Calu3 (cell line): Measurements from ENCODE around the gene CHST15. TPM values are rescaled to one million over a fixed set of nuclear protein-coding genes. Genes with fewer than 3 reads are reported as not detected.

ENCODE experiments used
- BruUV-seq: library from RNA; stranded (reverse); fragments of 400-500 nt; replicated peaks from 2 replicates; lab custom pipeline; 2021; lab: Mats Ljungman, UMichigan
- CTCF ChIA-PET: fragments of 300-600 bp; sonication (Branson Sonifier 250); formaldehyde crosslinking; loops from one replicate; lab custom pipeline; 2022; ENCODE audit warnings: antibody characterized with exemption; lab: Charles Lee
- DNase-seq: peaks from one replicate; pipeline ENCODE4 v3.0.0; 2022
- H3K27ac Mint-ChIP-seq: one replicate; pipeline ENCODE4 v1.8.0; 2022; ENCODE audit warnings: mixed read lengths; ENCODE audit not compliant: unreplicated experiment
- H3K27me3 Mint-ChIP-seq: one replicate; pipeline ENCODE4 v1.8.0; 2022; ENCODE audit warnings: mixed read lengths; ENCODE audit not compliant: unreplicated experiment
- H3K36me3 Mint-ChIP-seq: one replicate; pipeline ENCODE4 v1.8.0; 2022; ENCODE audit warnings: mild to moderate bottlenecking, moderate library complexity, mixed read lengths; ENCODE audit not compliant: insufficient read depth, unreplicated experiment
- H3K4me1 Mint-ChIP-seq: one replicate; pipeline ENCODE4 v1.8.0; 2022; ENCODE audit warnings: mild to moderate bottlenecking, low read depth, mixed read lengths; ENCODE audit not compliant: unreplicated experiment
- H3K4me3 Mint-ChIP-seq: one replicate; pipeline ENCODE4 v1.8.0; 2022; ENCODE audit warnings: mild to moderate bottlenecking, low read depth, moderate library complexity, mixed read lengths; ENCODE audit not compliant: unreplicated experiment
- H3K9me3 Mint-ChIP-seq: one replicate; pipeline ENCODE4 v1.8.0; 2022; ENCODE audit warnings: low read depth, mixed read lengths; ENCODE audit not compliant: unreplicated experiment
- CTCF ChIP-seq: fragments of 200-600 bp; IDR thresholded peaks from one replicate; pipeline ENCODE4 v1.8.0; 2022; ENCODE audit warnings: antibody characterized with exemption; ENCODE audit not compliant: unreplicated experiment
- intact Hi-C: fragments of 100-400 bp; cut with micrococcal nuclease; formaldehyde crosslinking; loops from one replicate; pipeline ENCODE4 v1.10.0; 2022; ENCODE audit not compliant: unreplicated experiment
- total RNA-seq: library from RNA; stranded (reverse); gene quantifications from 2 replicates; pipeline ENCODE4 v1.2.3, GENCODE V29; 2022

CHST15 gene
- total RNA-seq, 1 experiment from 2014 or later = 19.3 TPM

- Mint-ChIP-seq H3K36me3 (peaks cover 32% of the 10 kb centered on the region), H3K4me3 (peak overlapping the region; percentile 76), H3K9me3 (no peaks in the 10 kb centered on the region), H3K4me1 (peaks cover 28% of the 10 kb centered on the region), H3K27me3 (no peaks in the 10 kb centered on the region), H3K27ac (no peak overlapping the region)
- peak; percentile 14 for DNase-seq
- TF ChIP-seq CTCF = no peak
- intact Hi-C loops = loop anchor here (5.0 to 10.0 kb wide), 3 partner anchors 93 to 294 kb away; no protein-coding TSS in a partner anchor
- no TSS peak for BruUV-seq
- CTCF ChIA-PET = interaction anchor here (2.1 kb wide), 1 partner anchor 94 kb away, joined by 7 read pairs; no protein-coding TSS in a partner anchor
These were observed 2.7 kb downstream of the CHST15 start for GRCh38 chr10:124090601-124091209.

- Mint-ChIP-seq H3K36me3 (peaks cover 32% of the 10 kb centered on the region), H3K9me3 (no peaks in the 10 kb centered on the region), H3K27ac (no peak overlapping the region), H3K4me3 (no peak overlapping the region), H3K4me1 (peaks cover 28% of the 10 kb centered on the region), H3K27me3 (no peaks in the 10 kb centered on the region)
- TF ChIP-seq CTCF = no peak
- intact Hi-C loops = loop anchor here (5.0 to 10.0 kb wide), 3 partner anchors 93 to 295 kb away; no protein-coding TSS in a partner anchor
- no TSS peak for BruUV-seq
- CTCF ChIA-PET = interaction anchor here (2.1 kb wide), 1 partner anchor 93 kb away, joined by 7 read pairs; no protein-coding TSS in a partner anchor
- DNase-seq = no peak
These were observed 3.5 kb downstream of the CHST15 start for GRCh38 chr10:124089859-124090258.

- Mint-ChIP-seq H3K4me3 (no peak overlapping the region), H3K27me3 (no peaks in the 10 kb centered on the region), H3K36me3 (peaks cover 28% of the 10 kb centered on the region), H3K4me1 (peaks cover 28% of the 10 kb centered on the region), H3K9me3 (no peaks in the 10 kb centered on the region), H3K27ac (no peak overlapping the region)
- BruUV-seq = no TSS peak
- intact Hi-C loops = no loop called here
- CTCF ChIA-PET = no interaction called here
- DNase-seq = no peak
- no peak for TF ChIP-seq CTCF
These were observed 4.5 kb downstream of the CHST15 start for GRCh38 chr10:124088915-124089314.

- BruUV-seq = no TSS peak
- Mint-ChIP-seq H3K36me3 (peaks cover 19% of the 10 kb centered on the region), H3K4me1 (peaks cover 28% of the 10 kb centered on the region), H3K27ac (no peak overlapping the region), H3K4me3 (no peak overlapping the region), H3K27me3 (no peaks in the 10 kb centered on the region), H3K9me3 (no peaks in the 10 kb centered on the region)
- CTCF ChIA-PET = interaction anchor here (0.5 kb wide), 1 partner anchor 103 kb away, joined by 4 read pairs; no protein-coding TSS in a partner anchor
- intact Hi-C loops = no loop called here
- peak; percentile 42 for DNase-seq
- TF ChIP-seq CTCF = no peak
These were observed 5.4 kb downstream of the CHST15 start for GRCh38 chr10:124087672-124088634.
